M059J (cell line): ENCODE measurements around the gene SKI. TPM values are rescaled to one million over a fixed set of nuclear protein-coding genes. Genes with fewer than 3 reads are reported as not detected.

Experiments
- DNase-seq: peaks from one replicate; pipeline ENCODE4 v3.0.0-alpha.2; 2012; ENCODE audit warnings: low read depth
- total RNA-seq: library from RNA; depleted of rRNA; stranded (reverse); fragments of >200 nt; shearing (Covaris generic); gene quantifications from 2 replicates; pipeline ENCODE4 v1.2.3, GENCODE V29; 2014

SKI gene
- total RNA-seq, 1 experiment from 2014 or later = 13.8 TPM

- no peak for DNase-seq
Measured at GRCh38 chr1:2306151-2306978, 78.2 kb downstream of the SKI start.

DNA sequence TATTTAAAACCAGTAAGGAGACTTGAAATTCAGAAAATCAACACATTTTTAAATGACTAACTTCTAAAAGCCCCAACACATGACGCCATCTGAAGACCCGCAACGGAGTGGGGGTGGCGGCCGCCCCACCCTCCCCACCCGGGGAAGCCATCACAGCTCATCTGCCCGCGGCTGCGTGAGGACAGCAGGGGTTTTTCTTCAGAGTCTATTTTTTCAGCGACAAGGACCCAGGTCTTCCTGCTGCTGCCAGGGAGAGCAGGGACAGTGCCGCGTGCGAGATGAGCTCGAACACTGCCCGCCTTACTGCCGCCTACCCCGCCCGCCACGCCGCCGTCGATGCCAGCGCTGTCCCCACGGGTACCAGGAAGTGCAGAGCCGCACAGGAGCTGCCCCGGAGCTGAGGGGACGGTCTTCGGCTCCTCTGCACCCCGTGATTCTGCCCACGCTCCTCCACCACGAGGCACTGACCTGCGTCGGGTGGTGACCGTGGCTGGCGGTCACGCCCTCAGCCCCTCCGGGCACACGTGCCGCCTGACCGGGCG is 79.0 kb downstream of the SKI start:
- no peak for DNase-seq

- no peak for DNase-seq
Measured at GRCh38 chr1:2307972-2308371, 79.9 kb downstream of the SKI start.

- no peak for DNase-seq
Measured at GRCh38 chr1:2308844-2309243, 80.7 kb downstream of the SKI start.

GRCh38 chr1:2310332-2311183 is 82.4 kb downstream of the SKI start:
- peak; percentile 14 for DNase-seq

DNA sequence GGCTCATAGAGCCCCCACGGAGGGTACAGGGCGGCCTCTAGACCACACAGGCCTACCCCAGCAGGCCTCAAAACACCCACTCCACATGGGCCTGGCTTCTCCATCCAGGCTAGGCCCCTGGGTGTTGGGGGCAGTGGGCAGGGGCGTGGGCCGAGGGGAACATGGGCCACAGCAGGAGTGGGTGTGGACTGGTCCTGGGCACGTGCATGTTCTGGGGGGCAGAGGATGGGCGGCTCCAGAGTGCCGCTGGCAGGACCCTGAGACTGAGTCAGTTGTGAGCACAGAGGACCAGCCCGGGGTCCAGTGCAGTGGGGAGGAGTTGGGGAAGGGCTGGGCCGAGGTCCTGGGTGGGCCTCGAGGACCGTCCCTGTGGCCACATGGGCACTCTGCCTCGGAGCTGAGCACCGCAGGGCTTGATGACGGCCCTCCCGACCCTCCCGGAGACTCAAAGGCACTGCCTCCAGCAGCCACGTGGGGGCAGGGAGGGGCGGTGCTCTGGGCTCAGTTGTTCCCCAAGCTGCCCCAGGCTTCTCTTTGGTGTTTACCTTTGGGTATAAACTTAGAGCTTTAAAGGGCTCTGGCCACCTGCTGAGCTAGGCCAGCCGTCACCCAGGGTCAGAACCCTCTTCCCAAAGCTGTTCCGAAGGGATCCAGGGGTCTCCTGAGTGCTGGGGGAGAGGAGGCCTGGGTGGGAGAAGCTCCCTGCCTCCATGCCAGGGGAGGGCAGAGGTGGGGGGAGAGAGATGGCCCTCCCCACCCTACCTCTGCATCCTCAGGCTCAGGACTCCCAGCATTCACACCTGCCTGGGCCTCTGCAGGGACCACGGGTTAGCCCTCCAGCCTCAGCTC is 83.3 kb downstream of the SKI start:
- peak; percentile 66 for DNase-seq

- DNase-seq = no peak
Measured at GRCh38 chr1:2312160-2312514, 84.0 kb downstream of the SKI start.

GRCh38 chr1:2312515-2313301 is 84.6 kb downstream of the SKI start:
- DNase-seq = no peak

GRCh38 chr1:2313651-2314261 is 85.6 kb downstream of the SKI start:
- no peak for DNase-seq

GRCh38 chr1:2314273-2314802 is 86.2 kb downstream of the SKI start:
- DNase-seq = peak; percentile 42

- DNase-seq = peak; percentile 39
Measured at GRCh38 chr1:2314803-2315673, 86.9 kb downstream of the SKI start.

DNA sequence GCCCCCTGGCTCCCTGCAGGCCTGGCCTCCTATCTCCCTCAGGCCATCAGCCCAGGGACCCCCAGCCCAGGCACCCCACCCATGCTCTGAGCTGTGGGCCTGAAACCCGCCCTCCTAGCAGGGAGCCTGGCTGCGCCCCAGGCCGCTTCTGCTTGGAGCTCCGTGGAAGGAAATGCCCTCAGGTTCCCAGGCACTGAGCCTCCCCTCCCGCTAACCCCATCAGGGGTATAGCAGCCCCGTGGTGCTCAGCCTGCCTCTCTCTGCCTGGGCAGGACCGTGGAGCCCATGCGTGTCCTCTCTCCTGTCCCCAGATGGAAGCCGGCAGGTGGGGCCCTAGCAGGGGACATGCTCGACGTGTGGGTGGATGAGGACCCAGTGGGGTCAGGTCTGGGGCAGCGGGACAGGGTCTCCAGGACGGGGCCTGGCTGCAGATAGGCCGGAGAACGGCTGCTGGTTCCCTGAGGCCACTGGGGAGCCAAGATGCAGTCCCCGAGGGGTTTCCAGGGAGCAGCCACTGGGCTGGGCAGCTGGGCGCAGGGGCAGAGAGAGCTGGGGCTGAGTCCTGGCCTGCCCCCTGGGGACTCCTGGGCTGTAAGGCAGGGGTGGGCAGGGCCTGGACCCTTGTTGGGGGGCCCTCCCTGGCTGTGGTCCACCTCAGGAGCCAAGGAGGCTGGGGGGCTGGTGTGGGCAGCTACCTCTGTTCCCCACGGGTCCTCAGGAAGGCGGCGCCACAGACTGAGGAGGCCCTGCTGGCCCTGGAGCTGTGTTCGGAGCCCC is 87.7 kb downstream of the SKI start:
- DNase-seq = peak; percentile 18

GRCh38 chr1:2316451-2316961 is 88.4 kb downstream of the SKI start:
- DNase-seq = peak; percentile 87

DNA sequence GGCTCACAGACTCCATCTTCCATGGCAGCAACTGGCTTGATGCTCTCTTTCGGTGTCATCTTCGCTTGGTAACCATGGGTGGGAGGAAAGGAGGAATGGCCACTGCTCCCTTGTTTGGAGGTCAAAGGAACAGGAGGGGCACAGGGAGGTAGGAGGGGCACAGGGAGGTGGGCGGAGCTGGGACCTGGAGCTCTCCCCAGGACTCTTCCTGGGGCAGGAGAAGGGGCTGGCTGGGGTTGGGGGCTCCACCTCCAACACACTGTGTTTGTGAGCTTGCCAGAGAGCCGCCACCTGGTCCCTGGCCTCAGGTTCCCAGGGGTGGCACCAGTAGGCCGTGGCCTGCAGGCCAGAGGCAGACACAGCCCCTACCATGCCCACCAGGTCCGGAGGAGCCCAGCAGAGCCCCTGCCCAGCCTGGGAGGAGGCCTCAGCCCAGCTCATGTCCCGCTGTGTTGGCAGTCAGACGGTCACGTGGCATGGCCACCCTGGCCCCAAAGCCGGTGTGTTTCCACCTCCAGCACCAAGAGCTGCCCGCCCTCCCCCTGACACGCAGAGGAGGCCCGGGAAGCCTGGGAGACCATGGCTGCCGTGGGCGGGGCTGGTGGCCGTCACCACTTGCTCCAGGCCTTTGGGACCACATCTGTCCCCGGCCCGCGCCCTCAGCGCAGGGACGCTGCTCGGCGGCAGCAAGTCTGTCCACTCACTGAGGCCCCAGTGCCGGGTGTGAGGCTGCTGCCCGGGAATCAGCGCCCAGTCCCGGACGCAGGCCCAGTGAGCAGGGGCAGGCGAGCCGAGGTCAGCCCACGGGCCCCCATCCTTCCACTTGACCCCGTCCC is 89.3 kb downstream of the SKI start:
- DNase-seq = no peak

DNA sequence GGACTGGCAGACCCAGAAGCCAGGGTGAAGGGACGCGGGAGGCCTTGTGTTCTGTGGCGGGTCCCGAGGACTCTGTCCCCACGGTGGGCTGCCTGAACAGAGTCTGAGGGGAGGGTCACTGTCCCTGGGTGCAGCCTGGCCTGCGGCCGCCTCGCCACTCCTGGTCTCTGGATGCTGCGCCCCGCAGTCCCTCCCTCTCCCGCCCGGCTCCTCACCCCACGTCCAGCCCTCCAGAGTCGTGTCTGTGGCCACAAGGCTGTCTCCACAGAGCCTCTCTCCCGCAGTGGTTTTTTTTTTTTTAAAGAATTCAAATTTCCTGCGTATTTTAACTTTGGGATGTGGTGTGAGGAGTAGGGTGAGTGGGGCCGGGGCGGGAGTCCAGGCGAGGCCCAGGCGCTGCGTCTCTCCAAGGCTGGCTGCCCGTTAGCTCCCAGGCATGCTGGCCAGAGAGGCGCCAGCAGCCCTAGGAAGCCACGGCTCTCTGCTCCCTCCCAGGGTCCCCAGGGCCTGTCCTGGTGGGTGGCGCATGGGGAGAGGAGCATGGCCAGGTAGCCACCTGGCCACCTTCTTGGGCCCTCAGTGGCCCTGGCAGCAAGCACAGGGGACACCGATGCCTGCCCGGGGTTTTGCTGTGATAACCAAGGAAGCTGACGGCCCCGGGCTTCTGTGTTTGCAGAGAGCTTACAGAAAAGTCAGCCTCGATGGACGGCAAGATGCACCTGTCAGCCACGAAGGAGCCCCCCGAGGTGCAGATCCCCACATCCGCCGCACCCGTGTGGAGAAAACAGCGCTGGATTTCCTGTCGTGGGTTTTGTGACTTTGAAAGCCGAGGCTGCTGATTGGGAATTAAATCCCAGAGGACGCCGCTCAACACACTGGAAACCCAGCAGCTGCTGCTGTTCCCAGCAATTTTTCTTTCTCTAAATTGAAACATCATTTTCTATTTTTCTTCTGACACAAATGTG is 90.5 kb downstream of the SKI start:
- no peak for DNase-seq

DNA sequence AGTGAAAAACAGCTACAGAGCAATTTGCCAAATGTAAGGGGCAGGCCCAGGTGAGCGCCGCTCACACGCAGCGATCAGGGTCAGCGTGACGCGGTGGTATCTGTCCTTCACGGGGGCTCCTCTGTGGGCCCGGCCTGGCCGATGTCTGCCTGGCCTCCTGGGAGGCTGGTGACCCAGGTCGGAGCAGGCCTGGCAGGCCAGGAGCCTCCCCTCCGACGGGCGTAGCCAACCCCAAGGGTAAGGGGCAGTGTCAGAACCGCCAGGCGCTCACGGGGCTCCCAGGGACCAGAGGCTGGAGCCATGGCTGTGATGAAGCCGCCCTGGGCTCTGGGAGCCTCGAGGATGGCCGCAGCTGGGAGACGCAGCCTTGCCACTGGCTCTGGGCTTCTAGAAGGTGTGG is 91.2 kb downstream of the SKI start:
- DNase-seq = no peak
